Measurements from ENCODE around the gene MYL11. TPM values are rescaled to one million over a fixed set of nuclear protein-coding genes. Genes with fewer than 3 reads are reported as not detected.
"Not testable (repeated sequence)": the region's sequence is repeated elsewhere in the genome, so short reads cannot be mapped to it uniquely, and the experiment has no call there.

The MYL11 gene
- not detected in 2 replicates for total RNA-seq (2014; rRNA removed; shearing (Covaris generic))

- DNase-seq (ENCODE audit: low read depth) = no peak
These were observed at the start of gene MYL11 for GRCh38 chr16:30374538-30374937. TSS of gene MYL11 (plus strand) at chr16:30374802. CDS start at chr16:30374858, 56 bp downstream.

- peak; percentile 77 for DNase-seq (ENCODE audit: low read depth)
These were observed 40.1 kb upstream of the MYL11 start for GRCh38 chr16:30334473-30334989.

- peak; percentile 75 for DNase-seq (ENCODE audit: low read depth)
These were observed 39.5 kb upstream of the MYL11 start for GRCh38 chr16:30335028-30335597.

GRCh38 chr16:30335598-30336474 is 38.8 kb upstream of the MYL11 start:
- peak; percentile 72 for DNase-seq (ENCODE audit: low read depth)

- not testable (repeated sequence) for DNase-seq (ENCODE audit: low read depth)
These were observed 36.6 kb upstream of the MYL11 start for GRCh38 chr16:30337964-30338357.

GRCh38 chr16:30338715-30339114 is 35.9 kb upstream of the MYL11 start:
- not testable (repeated sequence) for DNase-seq (ENCODE audit: low read depth)

DNA sequence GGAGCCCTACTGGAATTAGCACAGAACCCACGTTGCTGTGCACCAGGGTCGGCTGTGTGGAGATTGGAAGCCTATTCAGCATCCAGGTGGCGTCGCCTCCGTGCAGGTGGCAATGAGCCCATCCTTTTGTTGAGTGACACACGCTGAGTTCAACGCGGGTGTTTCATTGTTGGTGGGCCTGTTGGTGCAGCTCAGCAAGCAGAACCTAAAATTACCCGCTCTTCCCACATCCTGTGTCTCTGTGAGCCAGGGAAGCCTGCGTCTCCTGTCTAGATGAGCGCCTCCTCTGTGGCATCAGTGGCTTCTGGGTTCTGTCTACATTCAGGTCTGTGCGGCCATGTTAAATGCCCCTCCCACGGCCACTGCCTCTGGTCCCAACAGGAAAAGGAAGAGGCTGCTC is 34.0 kb upstream of the MYL11 start:
- DNase-seq (ENCODE audit: low read depth) = no peak

DNA sequence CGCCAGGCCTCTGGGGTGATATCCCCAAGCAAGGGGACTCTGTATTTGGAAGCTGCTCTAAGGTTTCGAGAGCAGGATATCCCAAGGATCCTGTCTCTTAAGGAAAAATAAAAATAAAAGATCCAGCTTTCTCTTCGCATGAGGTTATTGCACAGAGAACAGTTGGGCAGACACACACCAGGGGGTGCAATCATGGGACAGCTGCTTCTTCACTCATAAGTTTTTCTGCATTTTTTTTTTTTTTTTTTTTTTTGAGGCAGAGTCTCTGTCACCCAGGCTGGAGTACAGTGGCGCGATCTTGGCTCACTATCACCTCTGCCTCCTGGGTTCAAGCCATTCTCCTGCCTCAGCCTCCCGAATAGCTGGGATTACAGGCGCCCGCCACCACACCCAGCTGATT is 32.6 kb upstream of the MYL11 start:
- not testable (repeated sequence) for DNase-seq (ENCODE audit: low read depth)

- no peak for DNase-seq (ENCODE audit: low read depth)
These were observed 31.7 kb upstream of the MYL11 start for GRCh38 chr16:30342751-30343490.

GRCh38 chr16:30343491-30343820 is 31.1 kb upstream of the MYL11 start:
- DNase-seq (ENCODE audit: low read depth) = not testable (repeated sequence)

DNA sequence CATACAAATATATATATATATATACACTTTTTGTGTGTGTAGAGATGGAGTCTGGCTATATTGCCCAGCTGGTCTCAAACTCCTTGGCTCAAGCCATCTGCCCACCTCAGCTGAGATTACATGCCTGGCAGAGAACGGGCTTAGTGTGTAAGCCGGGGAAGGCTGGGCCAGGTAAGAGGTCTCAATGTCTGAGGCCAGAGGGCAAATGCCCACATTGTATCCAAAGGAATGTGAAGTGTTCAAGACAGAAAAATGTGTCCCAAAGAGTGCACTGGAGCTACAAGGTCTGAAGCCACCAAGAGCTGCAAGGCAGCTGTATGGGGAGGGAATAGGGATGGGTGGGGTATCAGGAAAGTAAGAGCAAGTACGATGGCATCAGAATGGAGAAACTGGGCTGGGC is 28.3 kb upstream of the MYL11 start:
- no peak for DNase-seq (ENCODE audit: low read depth)

DNA sequence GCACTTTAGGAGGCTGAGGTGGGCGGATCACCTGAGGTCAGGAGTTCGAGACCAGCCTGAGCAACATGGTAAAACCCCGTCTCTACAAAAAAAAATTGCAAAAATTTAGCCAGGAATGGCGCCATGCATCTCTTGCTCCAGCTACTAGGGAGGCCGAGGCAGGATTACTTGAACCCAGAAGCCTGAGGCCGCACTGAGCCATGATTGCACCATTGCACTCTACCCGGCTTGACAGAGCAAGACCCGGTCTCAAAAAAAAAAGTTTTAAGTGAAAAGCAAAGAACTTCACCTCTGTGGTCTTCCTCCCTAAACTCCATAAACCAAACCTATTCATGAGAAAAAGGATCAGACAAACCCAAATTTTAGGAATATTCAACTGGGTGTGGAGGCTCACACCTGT is 26.5 kb upstream of the MYL11 start:
- DNase-seq (ENCODE audit: low read depth) = no peak

DNA sequence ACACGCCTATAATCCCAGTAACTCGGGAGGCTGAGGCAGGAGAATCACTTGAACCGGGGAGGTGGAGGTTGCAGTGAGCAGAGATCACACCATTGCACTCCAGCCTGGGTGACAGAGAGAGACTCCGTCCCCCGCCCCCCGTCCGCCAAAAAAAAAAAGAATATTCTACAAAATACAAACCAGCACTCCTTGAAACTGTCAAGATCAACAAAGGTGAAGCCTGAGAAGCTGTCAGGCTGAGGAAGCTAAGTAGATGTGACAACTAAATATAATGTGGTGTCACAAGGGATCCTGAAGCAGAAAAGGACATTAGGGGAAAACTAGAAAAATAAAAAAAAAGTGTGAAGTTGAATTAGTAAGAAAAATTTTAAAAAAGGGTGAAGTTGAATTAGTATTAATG is 25.7 kb upstream of the MYL11 start:
- DNase-seq (ENCODE audit: low read depth) = no peak

DNA sequence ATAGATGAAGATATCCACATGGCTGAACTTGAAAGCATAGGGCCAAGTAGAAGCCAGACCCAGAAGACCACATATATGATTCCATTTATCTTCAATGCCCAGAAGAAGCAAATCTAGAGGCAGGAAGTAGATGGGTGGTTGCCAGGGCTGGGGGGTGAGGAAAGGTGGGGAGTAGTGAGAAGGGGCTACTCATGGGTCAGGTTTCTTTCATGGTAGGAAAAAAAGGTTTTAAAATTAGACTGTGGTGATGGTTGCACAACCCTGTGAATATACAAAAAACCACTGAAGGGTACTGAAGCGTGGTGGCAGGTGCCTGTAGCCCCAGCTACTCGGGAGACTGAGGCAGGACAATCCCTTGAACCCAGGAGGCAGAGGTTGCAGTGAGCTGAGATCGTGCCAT is 24.9 kb upstream of the MYL11 start:
- no peak for DNase-seq (ENCODE audit: low read depth)

- DNase-seq (ENCODE audit: low read depth) = no peak
These were observed 24.3 kb upstream of the MYL11 start for GRCh38 chr16:30350134-30350871.

GRCh38 chr16:30351001-30351441 is 23.6 kb upstream of the MYL11 start:
- DNase-seq (ENCODE audit: low read depth) = no peak

DNA sequence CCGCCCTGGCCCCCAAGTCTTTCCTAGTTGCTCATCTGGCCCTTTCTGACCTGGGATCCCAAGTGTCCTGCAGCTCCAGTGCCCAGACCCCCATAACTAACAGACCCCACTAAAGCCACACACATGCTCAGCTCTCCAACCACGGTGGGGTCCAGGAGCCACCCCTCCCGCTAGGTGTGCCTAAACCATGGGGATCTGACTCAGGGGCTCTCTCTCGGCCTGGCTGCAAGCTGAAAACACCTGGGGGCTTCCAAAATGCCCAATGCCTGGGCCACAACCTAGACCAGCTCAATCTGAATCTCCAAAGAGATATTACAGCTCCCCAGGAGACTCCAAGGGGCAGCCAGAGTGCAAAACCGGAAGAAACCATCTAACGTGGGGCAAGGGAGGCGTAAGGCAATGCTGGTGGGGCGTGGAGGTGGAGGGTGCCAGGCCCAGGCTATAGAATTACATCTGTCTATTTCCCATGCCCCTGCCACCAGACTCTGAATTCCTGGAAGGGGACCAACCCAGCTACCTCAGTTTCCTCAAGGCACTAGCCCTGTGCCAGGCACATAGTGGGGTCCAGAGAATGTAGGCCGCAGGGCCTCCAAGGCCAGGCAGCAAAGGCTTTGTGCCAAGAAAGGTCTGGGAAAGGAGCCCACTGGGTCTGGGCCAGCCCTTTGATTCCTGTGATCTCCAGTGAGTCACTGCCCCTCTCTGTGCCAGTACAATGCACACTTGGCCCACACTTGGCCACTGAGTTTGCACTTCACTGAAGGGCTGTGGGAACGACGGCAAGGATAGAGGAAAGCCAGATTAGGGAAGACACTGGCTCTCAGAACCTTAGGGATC is 22.8 kb upstream of the MYL11 start:
- DNase-seq (ENCODE audit: low read depth) = peak; percentile 93

DNA sequence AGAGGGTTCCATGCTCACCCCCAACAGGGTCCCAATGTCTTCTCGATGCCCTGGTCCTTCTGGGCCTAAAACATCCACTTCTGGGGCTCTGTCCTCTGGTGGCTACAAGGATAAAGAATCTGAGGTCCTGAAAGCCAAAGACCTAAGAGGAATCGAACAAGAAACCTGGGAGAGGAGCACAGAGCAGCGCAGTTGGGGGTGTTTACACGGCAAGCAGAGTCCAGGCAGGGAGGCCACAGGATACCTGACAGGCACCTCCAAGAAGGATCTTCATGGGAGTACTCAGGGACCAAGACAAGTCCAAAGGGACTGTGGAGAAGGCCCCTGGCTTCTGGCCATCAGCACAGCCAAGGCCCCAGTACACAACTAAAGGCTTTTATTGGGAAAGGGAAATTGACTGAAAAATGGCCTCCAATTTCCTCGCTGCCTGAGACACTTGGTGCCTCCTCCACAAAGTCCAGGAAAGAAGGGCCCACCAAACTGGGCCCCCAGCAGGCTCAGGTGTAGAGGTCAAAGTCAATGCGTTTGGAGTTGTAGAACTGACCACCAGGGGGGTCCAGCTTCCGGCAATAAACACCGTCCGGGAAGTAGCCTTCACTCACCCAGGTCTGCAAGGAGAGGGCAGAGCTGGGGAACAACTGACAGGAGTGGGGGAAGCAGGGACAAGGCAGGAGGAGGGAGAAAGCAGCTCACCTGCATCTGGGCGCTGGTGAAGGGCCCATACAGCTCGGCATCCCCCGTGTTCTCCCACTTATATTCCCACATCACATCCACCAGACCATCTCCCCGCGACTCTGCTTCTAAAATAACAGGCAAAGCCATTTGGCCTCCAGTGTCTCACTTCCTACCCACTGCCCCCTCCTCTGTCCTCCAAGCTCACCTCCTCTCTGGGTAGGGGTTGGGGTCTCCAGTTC is 21.9 kb upstream of the MYL11 start:
- DNase-seq (ENCODE audit: low read depth) = no peak

DNA sequence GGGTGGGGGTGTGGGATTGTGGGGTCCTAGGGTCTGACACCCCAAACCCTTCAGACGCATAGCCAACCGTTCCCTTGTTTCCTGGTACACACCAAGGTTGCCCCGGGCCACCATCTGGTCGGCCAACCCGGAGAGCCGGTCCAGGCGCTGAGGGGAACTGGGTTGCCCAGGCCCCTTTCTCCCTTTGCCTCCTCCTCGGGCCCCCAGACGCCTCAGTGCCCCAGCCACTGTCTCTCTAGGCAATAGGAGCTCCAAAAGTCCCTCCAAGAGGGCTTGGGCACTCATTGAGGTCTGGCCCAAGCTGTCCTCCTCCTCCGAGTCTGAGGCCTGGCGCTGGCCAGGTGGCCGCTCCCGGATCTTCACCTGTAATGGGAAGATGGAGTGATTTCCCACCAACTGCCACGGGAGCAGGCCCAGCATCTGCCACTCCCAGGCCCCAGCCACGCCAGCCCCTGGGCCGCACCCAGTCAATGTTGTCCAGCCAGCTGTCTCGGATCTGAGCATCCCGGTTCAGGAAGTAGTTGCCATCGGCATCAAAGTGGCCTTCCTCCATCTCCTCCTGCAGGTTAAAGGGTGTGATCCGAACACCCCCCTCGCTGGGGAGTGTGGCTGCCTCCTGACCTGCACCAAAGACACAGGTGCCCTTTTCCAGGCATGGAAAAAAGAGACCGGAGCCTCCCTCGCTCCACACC is 21.0 kb upstream of the MYL11 start:
- DNase-seq (ENCODE audit: low read depth) = no peak

All from RPMI7951 (cell line).